ENCODE results near the gene EHMT2.

EHMT2 gene

GRCh38 chr6:31836474-31837368 lies 60.8 kb downstream of the EHMT2 start:
- TF ChIP-seq, protein P1, sequence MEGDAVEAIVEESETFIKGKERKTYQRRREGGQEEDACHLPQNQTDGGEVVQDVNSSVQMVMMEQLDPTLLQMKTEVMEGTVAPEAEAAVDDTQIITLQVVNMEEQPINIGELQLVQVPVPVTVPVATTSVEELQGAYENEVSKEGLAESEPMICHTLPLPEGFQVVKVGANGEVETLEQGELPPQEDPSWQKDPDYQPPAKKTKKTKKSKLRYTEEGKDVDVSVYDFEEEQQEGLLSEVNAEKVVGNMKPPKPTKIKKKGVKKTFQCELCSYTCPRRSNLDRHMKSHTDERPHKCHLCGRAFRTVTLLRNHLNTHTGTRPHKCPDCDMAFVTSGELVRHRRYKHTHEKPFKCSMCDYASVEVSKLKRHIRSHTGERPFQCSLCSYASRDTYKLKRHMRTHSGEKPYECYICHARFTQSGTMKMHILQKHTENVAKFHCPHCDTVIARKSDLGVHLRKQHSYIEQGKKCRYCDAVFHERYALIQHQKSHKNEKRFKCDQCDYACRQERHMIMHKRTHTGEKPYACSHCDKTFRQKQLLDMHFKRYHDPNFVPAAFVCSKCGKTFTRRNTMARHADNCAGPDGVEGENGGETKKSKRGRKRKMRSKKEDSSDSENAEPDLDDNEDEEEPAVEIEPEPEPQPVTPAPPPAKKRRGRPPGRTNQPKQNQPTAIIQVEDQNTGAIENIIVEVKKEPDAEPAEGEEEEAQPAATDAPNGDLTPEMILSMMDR (IDR thresholded peaks at IDR 0.05): no peak
- H3K36me3 ChIP-seq: peaks cover 41% of the 10 kb centered on the region
- peak overlapping the region; percentile 92 to 96 for H3K4me3 ChIP-seq (ENCODE audit: low read depth in 1 of 2, low read length in 1 of 2)
- H3K4me1 ChIP-seq (ENCODE audit: control insufficient read depth in 1 of 2, insufficient read depth in 1 of 2, low read depth in 1 of 2, low read length in 1 of 2): peaks cover 57 to 59% of the 10 kb centered on the region in 2 experiments
- H3K27me3 ChIP-seq: no peaks in the 10 kb centered on the region
- H3K27ac ChIP-seq: peak overlapping the region; percentile 52
- no peaks in the 10 kb centered on the region for H3K9me3 ChIP-seq

- Histone ChIP-seq H3K4me1 (ENCODE audit: control insufficient read depth in 1 of 2, insufficient read depth in 1 of 2, low read depth in 1 of 2, low read length in 1 of 2) (peaks cover 63 to 66% of the 10 kb centered on the region in 2 experiments), H3K27ac (peak overlapping the region; percentile 52), H3K27me3 (no peaks in the 10 kb centered on the region), H3K4me3 (ENCODE audit: low read depth in 1 of 2, low read length in 1 of 2) (peak overlapping the region; percentile 92 to 96), H3K36me3 (peaks cover 36% of the 10 kb centered on the region), H3K9me3 (no peaks in the 10 kb centered on the region)
- TF ChIP-seq, protein P1 (IDR thresholded peaks at IDR 0.05): no peak
These were observed 61.4 kb downstream of the EHMT2 start for GRCh38 chr6:31836047-31836473.

DNA sequence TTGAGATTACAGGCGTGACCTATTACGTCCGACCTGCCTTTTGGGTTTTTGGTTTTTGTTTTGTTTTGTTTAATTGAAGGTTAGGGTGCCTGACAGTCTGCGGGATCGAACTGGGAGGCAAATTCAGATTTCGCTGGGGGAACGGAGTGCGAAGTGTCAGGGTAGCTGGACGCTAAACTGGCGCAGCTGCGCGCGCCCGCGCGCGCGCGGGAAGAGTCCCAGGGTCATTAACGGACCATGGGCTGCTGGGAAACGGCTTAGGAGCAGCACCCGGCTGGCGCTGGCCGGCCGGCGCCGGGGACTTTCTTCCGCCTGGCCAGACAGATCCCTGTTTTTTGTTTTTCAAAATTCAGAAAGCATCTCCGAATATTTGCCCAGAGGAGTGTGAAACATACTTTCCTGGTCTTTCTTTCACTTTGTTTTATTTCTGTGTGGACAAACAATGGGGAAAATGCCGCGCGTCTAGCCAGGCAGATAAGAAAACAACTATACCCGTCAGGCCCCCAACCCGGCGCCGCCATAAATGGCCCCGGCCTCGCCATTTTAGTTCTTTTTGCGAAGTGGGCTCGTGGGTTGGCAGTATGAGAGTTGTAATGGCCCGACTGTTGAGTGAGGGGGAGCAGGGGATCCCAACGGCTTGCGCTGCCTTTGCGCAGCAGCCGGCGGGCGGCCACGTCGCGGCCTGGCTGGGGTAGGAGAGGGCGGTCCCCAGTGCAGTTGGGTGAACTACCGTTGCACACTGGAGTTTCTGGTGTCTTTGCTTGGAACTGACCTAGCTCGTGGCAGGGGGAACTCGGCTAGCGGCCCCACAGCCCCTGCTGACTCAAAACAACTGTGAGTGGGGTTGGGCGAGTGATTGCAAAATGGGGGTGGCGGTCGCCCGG lies 62.9 kb downstream of the EHMT2 start:
- H3K27me3 ChIP-seq: no peaks in the 10 kb centered on the region
- peak overlapping the region; percentile 96 for H3K27ac ChIP-seq
- no peaks in the 10 kb centered on the region for H3K9me3 ChIP-seq
- H3K36me3 ChIP-seq: peaks cover 21% of the 10 kb centered on the region
- TF ChIP-seq, protein P1 (IDR thresholded peaks at IDR 0.05): no peak
- H3K4me1 ChIP-seq (ENCODE audit: control insufficient read depth in 1 of 2, insufficient read depth in 1 of 2, low read depth in 1 of 2, low read length in 1 of 2): peaks cover 73 to 80% of the 10 kb centered on the region in 2 experiments
- peak overlapping the region; percentile 92 to 96 for H3K4me3 ChIP-seq (ENCODE audit: low read depth in 1 of 2, low read length in 1 of 2)

- Histone ChIP-seq H3K27me3 (no peaks in the 10 kb centered on the region), H3K36me3 (no peaks in the 10 kb centered on the region), H3K27ac (peak overlapping the region; percentile 96), H3K4me3 (ENCODE audit: low read depth in 1 of 2, low read length in 1 of 2) (peak overlapping the region; percentile 37 to 74), H3K4me1 (ENCODE audit: control insufficient read depth in 1 of 2, insufficient read depth in 1 of 2, low read depth in 1 of 2, low read length in 1 of 2) (peaks cover 60 to 68% of the 10 kb centered on the region in 2 experiments), H3K9me3 (no peaks in the 10 kb centered on the region)
- TF ChIP-seq, protein P1 (IDR thresholded peaks at IDR 0.05): no peak
These were observed 65.9 kb downstream of the EHMT2 start for GRCh38 chr6:31831350-31832215.

- H3K9me3 ChIP-seq: no peaks in the 10 kb centered on the region
- H3K27me3 ChIP-seq: no peaks in the 10 kb centered on the region
- H3K4me3 ChIP-seq (ENCODE audit: low read depth in 1 of 2, low read length in 1 of 2): peak overlapping the region; percentile 65 to 74
- no peaks in the 10 kb centered on the region for H3K36me3 ChIP-seq
- H3K27ac ChIP-seq: peak overlapping the region; percentile 96
- H3K4me1 ChIP-seq (ENCODE audit: control insufficient read depth in 1 of 2, insufficient read depth in 1 of 2, low read depth in 1 of 2, low read length in 1 of 2): peaks cover 60 to 68% of the 10 kb centered on the region in 2 experiments
- TF ChIP-seq, protein P1 (IDR thresholded peaks at IDR 0.05): no peak
These were observed 66.6 kb downstream of the EHMT2 start for GRCh38 chr6:31830886-31831335.

Measured in neutrophil (primary cell).